GM18505 (cell line): ENCODE results near the gene ZBTB16.

Source experiments
- ATAC-seq: cut with Tn5 transposase; IDR thresholded peaks from one replicate; pipeline ENCODE4 v1.9.1; 2021; ENCODE audit not compliant: unreplicated experiment
- POLR2A ChIP-seq: IDR thresholded peaks from 4 replicates; pipeline ENCODE4 v1.6.1; 2011; ENCODE audit warnings: borderline replicate concordance; ENCODE audit not compliant: insufficient read depth, insufficient read length; ENCODE audit errors: extremely low read depth

Gene ZBTB16

DNA sequence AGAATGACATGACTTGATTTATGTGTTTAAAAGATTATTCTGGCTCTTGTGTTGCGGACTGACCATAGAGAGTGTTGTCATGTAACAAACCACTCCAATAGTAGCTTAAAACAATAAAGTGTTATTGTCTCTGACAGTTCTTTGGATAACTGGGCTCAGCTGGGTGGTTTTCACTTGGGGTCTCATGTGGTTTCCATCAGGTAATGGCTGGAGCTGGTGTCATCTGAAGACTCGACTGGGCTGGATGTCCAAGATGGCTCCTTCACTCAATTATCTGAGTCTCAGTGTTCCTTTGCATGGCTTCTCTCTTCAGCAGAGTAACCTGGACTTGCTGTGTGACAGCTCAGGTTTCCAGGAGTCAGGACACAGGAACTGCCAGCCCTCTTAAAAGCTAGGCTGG lies 132.4 kb downstream of the ZBTB16 start:
- no peak for TF ChIP-seq POLR2A
- ATAC-seq, result no peak

DNA sequence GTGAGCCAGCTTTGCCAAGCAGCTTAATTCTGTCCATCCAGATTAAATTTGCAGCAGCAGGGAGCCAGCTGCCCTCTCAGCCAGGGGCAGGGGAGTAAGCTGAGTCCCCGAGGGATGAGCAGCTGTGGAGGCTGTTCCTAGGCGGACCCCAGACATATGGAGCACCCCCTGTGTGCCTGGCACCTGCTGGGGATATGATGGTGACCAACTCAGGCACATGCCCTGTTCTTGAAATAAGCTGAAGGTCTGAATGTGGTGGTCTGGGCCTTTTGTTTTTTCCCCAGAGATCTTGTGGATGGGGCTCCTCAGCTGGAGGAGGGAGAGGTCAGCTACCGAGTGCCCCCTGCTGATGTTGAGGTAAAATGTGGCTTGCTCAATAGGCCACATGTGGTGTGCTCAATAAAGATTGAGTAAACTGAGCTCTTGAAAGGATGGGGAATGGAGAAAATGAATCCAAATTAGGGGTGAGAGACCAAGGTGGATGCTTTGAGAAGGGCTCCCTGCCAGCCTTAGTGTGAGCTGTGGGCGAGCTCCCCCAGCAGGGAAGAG lies 133.4 kb downstream of the ZBTB16 start:
- no peak for TF ChIP-seq POLR2A
- no peak for ATAC-seq

DNA sequence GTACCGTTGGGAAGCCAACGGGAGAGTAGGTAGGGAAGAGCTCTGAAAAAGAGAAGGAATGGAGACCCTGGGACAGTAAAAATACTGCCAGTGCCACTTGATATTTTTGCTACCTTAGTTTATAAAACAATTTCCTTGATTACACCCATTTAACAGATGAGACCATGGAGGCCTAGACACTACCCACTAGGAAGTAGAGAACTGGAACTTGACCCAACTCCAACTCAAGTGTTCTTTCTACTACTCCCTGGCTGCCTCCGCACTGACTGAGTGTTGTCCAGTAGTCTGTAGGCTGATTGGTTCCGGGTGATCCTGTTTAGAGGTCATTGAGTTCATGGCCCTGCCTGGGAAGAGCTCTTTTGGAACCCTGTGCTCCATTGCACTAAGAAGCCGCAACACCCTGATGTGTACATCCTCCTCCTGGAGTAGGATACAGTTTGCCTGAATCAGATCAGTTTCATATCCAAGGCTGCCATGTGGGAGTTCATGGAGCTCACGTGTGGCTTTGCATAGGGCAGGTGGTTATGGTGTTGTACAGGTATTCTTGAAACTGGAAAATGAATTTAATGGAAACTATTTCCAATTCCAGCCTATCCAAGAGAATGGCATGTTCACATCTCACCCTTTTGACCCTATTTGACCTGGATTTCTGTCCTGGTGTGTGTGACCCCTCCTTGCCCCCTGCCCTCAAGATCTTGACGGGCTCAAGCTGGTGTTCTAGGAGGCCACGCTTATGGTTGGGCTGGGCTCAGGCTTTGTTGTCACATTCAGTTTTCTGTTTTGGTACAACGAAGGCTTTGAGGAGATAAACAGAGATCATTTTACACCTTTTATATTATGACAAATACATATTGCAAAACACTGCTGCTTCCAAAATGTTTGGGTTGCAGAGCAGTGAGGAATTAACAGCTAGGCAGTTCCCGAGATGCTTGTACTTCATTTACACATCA lies 134.5 kb downstream of the ZBTB16 start:
- TF ChIP-seq POLR2A, result no peak
- no peak for ATAC-seq

DNA sequence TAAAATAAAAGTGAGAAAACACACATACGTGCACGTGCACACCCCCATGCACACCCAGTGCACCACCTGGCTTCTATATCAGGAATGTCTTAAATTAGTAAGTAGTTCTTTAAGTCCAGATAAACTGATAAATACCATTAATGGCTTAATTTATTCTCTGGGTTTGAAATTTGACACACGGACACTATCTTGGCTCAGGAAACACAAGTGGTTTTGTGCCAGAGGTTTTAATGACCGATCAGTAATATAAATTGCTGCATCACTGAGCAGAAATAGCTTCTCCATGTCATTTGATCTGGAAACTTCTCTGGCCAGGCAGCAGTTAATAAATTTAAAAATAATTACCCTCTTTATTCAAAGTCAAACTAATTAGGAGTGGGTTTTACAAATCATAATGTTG lies 135.2 kb downstream of the ZBTB16 start:
- TF ChIP-seq POLR2A, result no peak
- ATAC-seq, result no peak

DNA sequence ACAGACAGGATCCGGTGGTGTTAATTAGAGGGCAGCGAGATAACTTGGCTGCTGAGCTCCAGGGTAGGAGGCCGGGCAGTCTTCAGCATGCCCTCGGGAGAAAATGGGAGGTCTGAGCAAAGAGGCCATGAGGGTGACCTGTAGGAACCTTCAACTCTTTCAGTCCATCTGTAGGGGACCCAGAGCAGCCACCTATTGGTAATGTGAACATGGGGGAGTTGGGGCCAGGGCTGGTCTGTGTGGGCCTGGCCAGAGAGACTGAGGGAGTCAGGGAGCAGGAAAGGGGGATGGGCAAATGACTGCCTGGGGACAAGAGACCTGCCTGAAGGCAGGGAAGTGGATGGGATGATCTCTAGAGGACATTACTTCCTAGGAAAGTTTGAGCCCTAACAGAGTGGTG lies 135.6 kb downstream of the ZBTB16 start:
- TF ChIP-seq POLR2A, result no peak
- no peak for ATAC-seq

DNA sequence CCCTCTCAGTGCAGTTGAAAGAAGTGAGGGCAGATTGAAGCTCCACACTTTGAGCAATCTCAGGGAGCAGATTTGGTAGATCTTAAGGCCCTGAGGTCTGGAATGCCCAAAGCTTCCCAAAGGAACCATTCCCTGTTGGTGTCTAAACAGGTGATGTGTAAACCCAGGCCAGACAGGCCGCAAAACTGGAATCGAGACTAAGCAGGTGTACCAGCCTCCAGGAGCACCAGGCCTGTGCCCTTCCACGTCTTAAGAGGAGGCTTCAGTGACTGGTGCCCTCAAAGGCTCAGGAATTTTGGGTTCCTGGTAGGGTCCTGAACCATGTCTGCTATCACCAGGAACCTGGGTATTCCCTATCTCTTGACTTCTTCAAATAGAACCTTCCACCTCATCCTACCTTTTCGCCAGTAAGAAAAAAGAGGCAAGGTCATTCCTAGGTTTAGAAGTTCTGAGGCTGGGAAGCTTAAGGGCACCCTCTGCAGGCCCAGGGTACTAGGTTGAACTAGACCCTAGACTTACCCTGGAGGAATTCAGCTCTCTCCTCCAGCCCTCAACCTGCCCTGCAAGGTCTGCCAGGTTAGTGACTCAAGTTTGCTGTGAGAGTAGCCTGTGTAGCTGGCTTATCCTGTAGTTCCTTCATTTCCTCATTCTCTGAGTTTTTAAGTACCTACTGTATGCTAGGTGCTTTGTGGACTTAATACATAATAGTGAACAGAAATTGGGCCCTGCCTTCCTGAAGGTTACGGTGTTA lies 136.6 kb downstream of the ZBTB16 start:
- no peak for TF ChIP-seq POLR2A
- no peak for ATAC-seq

DNA sequence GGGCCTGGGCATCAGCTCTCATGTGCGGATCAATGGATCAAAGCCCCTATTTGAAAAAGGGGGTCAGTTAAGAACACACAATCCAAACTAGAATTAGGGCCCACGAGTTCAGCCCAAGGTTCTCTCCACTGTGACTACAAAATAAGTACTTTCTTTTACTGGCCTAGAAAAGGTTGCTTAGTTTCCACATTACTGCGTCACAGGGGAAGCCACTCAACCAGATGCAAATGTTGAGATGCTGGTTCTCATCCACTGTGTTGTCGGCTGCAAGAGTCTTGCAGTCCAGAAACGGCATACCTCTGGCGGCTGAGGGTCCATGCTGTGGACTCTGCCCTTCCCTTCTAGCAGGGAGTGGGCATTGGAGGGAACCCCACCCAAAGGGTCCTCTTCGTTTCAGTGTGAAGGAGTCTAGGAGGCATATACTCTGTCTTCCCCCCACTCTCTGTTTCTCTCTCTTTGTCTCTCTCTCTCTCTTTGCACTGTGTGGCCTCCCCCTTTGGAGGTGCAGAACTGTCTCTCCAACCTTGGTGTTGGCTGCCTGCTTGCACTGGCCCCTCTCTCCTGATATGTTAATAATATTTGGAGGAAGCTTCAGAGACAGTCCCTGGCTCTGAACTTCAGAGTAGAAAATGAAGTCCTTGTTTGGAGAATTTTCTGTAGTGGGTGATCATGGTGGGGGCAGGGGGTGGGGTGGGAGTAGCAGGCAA lies 137.6 kb downstream of the ZBTB16 start:
- ATAC-seq, result no peak

DNA sequence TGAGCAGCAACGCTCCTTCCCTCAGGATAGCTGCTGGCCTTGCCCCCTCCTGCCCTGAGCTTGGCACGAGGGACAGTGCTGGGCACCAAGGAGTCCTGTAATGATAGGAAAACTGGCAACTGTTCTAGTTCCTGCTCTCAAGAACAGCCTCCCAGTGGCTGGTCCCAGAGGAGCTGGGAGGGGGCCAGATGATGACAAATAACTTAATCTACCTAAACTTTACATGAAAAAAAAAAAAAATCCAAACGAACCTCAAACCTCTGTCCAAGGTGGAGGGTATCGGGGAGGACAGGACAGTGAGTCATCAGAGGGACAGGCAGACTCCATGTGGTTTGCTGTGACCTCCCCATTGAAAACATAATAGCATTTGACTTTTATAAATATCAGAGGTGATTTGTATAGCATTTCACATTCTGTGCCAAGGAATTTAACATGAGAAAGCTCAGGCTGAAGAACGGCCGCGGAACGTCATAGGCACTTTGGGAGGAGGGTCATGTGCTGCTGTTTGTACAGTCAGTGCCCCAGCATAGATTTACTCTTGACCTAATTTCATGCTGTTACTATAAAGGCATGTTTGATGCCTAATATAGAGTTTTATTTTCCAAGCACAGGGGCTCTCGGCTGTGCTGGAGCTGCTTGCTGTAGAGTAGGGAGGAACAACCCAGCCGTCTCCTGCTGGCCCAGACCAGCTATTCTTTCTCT lies 138.4 kb downstream of the ZBTB16 start:
- TF ChIP-seq POLR2A, result no peak
- no peak for ATAC-seq

More for the DNA sequence above, 137.6 kb downstream of the ZBTB16 start:
- no peak for TF ChIP-seq POLR2A

DNA sequence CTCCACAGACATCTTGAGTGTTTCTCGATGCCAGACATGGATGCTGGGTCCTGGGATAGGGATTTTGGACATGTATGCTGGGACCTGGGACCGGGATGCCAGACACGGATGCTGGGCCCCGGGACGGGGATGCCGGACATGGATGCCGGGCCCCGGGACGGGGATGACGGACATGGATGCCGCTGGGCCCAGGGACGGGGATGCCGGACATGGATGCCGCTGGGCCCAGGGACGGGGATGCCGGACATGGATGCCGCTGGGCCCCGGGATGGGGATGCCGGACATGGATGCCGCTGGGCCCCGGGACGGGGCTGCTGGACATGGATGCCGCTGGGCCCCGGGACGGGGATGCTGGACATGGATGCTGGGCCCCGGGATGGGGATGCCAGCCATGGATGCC lies 139.5 kb downstream of the ZBTB16 start:
- no peak for ATAC-seq
- no peak for TF ChIP-seq POLR2A

DNA sequence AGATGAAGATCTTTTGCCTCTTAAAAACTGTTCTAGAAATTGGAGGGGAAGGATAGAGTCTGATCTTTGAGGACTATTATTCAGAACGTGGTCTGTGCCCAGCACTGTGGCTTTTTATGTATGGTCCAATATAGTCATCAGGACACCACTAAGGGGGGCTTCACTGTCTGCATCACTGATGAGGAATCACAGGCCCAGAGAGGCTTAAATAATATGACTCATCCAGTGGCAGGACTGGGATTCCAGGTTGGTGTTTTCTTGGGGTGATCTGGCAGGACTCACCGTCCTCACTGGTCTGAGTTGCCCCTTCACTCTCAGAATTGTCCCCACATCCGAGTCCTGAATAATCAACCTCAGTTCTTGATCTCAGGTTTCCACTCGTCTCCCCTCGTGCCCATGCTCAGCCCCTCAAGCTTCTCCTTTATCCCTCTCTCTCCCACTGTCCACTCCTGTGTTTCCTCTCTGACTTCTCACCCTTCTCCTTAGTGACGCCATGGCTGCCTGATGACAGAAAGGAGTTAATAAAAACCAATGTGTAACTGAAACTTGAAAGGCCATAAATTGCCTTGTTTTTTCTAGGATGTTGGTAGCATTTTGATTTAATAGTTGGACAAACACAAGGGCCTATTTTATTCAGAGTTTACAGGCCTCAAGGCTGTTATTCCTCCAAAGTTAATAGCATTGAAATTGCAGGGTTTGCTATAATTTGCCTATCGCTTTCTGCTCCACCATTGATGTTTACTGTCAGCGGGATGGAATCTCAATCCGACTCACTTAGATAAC lies 141.0 kb downstream of the ZBTB16 start:
- no peak for ATAC-seq
- no peak for TF ChIP-seq POLR2A

DNA sequence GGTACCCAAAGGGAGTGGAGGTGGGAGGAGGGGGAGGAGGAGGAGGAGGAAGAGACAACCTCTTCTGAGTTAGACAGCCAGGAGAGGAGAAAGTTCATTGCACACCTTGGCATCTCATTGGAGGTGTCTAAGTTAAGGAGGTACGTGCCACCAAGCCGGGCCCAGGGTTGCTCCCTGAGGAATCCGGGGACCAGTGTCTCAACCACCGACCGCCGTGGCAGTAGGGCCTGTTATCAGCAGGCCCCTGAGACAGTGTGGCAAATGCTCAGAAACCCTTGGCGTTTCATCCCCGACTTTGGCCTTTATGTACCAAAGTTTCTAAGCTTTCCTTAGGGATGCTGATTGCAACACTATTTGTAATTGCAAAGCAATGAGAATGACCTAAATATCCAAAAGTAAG lies 141.7 kb downstream of the ZBTB16 start:
- ATAC-seq, result no peak
- no peak for TF ChIP-seq POLR2A

DNA sequence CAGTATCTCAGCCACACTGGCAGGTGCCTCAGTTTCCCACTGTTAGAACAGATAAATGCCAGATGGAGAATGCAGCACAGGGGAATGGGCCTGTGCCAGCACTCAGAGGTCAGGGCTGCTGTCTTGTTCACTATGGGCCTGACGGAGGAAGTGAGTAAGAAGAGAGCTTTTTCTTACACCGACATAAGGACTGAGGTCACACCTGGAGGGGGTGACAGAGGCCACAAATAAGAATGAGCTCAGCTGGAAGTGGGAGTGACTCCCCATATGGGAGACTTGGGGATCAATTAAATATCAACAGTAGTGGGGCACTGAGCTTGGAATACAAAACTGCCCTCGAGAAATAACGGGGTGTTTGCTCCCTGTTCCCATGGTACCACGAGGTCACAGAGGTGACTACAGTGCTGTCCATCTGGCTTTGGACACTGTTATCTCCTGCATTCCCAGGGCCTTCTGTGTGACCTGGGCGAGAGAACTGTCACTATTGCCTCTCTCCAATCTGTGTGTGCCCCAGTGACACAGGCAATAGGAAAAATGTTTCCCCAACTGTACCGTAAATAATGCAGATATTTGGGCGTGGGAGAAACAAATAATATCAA lies 142.6 kb downstream of the ZBTB16 start:
- no peak for ATAC-seq
- no peak for TF ChIP-seq POLR2A

DNA sequence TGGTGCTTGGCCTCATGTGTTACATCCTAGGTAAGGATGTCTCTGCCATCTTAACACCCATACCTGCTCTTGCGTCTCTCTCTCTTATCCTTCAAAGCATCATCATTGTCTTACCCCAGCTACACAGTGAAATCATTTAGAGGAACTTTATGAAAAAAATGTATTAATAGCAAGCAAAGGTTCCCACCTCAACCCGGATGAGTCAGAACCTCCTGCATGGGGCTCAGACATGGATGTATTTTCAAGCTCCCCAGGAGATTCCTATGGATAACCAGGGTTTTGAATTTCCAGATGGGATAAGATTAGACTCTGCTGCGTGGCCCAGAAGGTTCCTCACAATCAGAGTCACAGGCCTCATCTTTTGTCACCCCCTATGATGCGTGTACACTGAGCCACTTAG lies 147.6 kb downstream of the ZBTB16 start:
- no peak for TF ChIP-seq POLR2A
- ATAC-seq, result no peak
